GM04503 (cell line): Measurements from ENCODE around the gene SLIT3.

ENCODE experiments used
- DNase-seq: peaks from one replicate; pipeline ENCODE4 v3.0.0-alpha.2; 2012; ENCODE audit warnings: low read depth

Gene SLIT3

DNA sequence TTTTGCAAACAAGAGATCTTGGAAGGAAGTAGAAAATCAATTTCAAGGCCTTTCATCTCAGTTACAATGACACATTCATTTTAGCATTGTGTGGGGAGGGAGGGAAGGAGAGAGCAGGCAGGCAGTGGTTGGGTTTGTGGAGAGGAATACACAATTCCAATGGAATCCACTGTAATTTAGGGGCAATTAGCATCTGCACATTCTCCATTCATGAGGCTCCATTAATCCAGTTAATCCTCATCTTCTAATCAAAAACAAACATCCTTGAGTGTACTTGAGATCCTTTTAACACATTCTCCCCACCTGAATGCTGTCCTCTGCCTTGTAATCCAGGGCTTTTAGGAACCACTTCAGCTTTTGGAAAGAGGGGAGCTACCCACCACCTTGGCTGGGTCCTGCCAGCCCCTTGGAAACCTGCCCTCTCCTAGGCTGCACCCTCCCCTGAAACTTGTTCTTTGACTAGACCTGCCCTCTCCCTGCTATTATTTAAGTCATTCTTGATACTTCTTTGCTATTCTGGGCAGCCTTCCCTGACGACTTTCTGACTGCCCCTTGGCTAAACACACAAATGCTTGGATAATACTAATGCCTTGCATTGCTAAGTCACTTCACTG, 271.2 kb downstream of the SLIT3 start:
- peak; percentile 42 for DNase-seq

DNA sequence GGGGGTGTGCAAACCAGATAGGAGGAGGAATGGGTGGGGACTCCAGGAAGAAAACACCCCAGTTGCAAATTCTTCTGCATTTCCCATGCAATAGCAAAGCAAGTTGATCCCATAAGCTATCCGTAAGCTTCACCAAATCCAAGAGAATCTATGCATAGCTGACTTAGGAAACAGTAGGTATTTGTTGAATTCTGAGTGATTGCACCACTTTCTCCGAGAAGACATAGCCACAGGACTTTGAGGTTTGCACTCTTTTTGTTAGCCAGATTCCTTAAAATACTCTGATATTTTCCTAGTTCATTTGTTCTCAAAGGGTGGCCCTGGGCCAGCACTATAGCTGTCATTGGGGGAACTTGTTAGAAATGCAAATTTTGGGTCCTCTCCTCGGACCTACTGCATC, 271.9 kb downstream of the SLIT3 start:
- no peak for DNase-seq

DNA sequence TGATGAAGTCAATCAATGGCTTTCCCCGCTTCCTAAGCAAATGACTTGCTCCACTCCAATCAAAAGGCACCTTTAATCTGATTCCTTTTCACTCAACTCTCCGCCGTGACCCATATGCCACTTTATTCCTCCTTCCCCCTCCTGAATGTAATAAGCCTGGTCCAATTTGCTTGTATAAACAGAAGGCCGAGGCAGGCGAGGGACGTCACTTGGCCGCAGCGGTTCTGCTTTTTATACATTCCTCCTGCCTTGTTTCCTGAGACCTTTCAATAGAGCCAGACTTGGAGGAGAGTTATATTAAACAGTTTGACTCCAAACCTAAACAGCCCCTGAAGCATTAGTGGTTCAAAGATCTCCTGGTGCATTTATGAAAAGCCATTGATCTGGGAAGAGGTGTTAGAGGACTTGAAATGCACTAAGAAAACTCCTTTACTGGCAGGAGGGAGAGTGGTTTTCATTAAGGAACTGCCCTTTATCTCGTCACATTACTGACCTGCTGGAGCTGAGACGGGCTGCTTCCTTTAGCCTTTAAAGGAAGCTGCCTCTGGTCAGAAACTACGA, 273.4 kb downstream of the SLIT3 start:
- DNase-seq = no peak

DNA sequence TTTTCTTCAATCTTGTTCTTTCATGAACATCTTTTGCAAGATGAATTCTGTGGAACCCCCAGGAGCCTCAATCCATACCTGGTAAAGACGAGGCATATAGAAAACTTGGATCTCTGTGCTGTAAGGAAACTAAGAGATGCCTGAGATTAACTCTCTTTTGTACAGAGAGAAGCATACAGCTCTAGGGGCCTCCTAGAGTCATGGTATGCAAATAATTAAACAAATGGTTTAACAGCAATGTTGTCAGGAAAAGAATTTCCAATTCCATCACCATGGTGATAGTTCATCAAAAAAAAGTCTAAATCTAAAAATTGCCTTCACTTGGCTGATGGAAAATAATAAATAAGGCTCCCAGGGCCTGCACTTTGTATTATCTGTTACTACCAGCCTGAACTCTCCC, 275.4 kb downstream of the SLIT3 start:
- DNase-seq = no peak

DNA sequence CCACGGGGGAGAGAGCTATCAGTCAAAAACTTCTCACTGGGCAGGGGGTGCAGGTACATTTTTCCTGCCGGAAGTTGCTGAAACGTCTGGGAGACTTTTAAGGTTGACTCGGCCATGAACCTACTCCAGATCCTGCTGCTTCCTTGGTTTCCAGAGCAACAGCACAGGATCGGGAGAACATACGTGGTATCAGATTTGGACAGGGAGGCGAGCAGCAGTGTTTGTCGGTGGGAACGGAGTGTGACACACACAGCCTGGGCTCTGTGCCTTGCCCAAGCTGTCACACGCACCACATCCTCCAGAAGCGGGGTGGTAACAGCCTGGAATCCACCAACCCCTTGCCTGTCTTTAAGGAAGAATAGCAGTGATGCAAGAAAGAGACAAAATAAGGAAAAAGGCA, 276.5 kb downstream of the SLIT3 start:
- no peak for DNase-seq

DNA sequence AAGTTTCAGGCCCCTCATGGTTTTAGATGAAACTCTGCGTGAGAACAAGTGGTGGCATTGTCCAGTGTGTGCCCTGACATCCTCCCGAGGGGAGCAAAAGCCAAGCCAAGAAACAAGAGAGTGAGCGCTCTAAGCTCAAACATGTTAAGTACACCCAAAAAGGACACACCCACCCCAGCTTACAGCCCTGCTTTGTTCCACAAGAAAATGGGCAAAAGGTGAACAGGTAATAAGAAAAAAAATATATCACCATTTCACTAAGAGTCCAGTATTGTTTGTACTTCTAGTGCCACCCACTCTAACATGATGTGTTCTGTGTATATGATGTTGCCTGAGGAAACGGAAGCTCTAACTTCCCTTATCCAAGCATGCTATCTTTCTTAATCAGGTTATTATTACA, 278.2 kb downstream of the SLIT3 start:
- no peak for DNase-seq

DNA sequence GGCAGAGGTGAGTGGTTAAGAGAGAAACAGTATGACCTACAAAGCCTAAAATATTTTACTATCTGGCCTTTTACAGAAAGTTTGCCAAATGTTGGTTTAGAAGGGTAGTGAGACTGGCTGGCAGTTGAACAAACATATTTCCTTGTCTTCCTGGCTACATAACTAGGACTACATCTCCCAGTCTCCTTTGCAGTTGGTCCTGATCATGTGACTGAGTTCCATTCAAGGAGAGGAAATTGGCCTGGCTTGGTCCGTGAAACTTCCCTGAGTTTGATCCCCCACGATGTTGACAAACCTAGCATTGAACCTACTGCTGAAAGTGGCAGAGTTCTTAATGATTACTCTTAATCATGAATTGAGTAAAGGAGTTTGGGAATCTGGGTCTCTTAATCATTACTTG, 280.8 kb downstream of the SLIT3 start:
- DNase-seq = no peak

DNA sequence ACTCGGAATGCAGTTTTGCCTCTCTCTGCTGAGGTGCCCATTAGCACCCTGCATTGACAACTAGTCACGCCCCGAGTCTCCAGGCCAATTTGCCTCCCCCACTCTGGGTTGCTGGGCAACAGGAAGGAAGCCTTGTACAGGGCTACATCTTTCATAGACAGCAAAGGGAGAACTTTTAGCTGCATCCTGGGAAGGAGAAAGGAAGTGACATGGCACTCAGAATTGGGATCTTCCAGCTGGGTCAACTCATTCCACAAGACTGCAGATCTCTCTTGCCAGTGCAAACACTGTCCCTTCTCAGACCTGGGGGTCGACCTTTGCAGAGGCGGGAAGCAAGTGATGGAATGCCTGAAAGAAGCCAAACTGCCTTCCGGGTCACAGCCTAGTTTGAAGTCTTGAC, 282.0 kb downstream of the SLIT3 start:
- DNase-seq = no peak

DNA sequence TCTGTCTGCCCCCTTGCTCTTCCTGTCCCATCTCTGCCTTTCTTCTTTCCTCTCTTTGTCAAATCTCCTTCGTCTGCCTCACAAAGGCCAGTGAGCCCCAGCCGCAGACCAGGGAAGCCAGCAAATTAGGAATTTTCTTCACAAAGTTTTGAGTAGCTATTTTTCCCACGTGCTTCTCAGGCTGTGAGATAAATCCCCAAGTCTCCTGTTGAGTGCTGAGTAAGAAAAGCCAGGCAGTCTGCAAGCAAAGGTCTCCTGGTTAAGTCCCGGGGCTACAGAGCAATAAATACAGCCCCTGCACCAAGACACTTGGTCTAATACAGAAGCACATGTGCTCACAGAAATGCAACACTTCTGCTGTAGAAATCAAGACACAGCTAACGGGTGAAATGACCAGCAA, 284.9 kb downstream of the SLIT3 start:
- no peak for DNase-seq

DNA sequence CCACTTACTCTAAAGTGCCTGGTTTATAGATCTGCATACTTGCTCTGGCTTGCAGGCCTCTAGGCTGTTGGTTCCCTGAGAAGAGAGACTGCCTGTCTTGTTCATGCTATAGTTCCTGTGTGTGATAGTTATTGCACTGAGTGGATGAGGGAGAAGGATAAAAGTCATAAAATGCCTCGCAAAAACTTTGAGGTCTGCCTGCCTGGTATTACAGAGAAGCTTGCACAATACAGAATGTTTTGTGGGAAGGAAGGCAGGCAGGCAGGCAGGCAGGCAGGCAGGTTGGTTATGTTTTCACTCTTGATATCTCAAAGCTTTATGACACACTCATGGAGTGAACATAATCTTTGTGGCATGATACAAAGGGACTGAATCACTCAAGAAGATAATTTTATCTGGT, 287.1 kb downstream of the SLIT3 start:
- DNase-seq = no peak

DNA sequence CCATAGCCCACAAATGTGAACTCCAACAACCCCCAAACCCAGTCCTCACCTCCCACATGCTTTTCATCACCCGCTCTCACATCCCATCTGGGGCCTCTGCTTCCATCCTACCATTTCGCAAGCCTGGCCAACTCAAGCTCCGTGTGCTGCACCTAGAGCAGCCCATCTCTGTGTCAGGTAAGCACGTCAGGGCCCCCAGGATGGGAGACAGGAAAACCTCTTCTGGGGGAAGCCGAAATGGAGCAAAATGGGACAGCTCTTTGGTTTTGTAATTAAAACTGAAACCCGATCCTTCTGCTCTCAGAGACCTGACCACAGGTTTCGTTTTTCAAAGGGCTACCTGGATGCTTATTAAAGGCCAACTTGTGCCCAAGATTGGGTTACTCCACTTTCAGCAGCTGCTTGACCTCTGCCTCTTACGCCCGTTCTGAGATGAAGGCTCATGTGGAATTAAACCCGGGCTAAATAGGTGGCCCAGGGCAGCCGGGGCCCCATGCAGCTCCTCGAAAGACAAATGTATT, 287.7 kb downstream of the SLIT3 start:
- DNase-seq = no peak

DNA sequence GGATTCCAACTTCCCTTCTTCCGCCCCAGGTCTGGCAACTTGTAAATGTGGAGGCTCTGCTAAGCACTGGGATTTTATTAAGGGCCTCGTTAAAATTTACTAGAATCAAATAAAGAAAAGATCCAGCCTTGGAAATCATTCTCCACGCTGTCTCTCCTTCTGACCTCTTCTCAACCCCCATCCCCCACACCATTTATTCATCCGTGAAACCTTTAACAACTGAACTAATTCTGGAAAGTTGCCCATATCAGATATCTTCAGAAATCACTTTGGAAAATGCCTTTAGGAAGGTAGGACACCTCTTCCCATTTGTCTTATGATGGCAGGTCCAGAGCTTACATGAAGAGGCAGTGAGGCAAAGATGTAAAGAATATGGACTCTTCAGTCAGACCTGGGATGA, 288.5 kb downstream of the SLIT3 start:
- DNase-seq = no peak

DNA sequence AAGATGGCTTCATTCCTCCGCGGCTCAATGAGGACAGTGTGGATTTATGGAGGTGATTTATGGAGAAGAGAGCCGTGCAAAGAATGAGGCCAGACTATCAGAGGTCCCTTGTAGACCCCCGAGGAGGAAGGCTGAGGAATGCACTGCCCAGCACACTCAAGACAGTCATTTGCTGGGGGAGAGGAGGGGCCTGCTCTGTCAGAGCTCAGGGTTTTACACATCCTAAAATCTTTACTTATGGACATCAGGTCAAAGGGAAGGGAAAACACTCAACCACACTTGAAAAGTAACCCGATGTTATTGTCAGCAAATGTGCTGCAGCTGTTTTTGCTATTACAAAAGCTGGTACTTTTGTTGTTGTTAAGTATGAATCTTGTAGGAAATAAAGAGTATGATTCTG, 289.5 kb downstream of the SLIT3 start:
- no peak for DNase-seq

DNA sequence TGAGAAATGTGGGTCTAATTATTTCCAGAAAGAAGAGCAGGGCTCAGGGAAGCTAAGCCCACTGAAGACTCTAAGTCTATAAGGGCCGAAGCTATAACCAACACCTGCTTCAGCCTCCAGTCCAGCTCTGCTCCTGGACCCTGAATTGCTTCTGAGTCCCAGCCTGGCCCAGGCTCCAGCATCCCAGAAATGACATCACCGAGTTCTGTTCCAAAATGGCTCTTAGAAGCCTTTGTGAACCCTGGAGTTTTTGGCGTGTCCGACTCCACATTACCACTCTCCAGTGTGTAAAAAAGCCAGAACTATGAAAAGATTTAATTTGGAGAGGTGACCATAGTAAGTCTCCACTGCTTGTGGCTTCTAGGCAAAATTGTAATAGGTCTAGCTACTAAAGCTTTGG, 289.9 kb downstream of the SLIT3 start:
- no peak for DNase-seq

DNA sequence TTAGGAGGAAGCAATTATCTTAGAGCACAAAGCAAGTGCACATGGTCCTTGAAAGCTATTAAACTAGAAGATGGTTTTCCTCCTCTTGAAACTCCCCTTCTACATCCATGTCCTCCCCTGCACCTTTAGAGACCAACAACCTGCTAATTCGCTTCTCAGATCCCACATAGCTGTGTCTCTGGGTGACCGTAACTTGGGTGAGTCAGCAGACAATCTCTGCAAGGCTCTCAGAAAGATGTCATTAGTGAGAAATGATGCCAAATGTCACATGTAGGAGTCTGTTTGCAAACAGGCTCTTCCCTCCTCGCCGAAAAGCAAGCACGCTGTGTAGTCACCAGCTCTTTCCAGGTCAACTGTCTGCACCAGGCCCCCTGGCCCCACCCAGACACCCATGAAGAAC, 291.8 kb downstream of the SLIT3 start:
- no peak for DNase-seq

DNA sequence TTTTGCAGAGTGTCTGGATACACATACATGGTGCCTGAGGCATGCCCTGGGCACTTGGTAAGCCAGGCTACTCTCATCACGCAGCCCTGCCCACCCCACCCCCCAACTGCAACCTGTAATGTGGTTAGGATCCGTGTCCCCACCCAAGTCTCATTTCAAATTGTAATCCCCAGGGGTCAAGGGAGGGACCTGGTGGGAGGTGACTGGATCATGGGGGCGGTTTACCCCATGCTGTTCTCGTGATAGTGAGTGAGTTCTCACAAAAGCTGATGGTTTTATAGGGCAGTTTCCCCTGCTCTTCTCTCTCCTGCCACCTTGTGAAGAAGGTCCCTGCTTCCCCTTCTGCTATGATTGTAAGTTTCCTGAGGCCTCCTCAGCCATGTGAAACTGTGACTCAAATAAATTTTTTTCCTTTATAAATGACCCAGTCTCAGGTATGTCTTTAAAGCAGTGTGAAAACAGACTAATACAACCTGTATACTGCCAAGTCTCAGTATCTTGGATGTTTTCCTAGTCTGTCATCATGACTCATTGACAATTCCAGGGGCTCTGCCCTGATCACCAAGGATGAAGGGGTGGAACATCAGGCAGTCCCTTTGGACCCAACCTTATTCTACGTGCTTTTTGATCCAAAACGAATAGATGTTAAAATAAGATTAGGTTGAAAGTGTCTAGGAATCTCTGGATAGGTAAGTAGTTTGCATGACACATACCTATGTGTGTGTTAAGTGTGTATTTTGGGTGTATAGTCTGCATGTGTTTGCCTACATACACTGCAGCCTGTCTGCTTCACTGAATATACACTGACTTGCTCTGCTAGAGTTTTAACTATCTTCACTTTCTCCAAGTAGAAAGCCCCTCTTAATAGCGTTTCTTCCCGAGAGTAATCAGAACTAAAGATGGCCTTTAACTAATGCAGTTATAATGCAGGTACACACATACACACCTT, 293.8 kb downstream of the SLIT3 start:
- DNase-seq = no peak

DNA sequence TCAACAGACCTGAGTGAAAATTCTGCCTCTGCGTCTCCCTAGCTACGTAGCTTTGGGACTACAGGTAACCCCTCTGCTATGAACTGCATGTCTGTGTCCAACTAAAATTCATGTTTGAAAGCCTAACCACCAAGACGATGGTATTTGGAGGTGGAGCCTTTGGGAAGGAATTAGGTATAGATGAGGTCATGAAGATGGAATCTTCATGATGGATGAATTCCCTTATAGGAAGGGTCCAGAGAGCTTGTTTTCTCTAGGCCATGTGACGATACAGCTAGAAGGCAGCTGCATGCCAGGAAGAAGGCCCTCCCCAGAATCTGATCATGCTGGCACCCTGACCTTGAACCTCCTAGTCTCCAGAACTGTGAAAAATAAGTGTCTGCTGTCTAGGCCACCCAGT, 296.4 kb downstream of the SLIT3 start:
- DNase-seq = no peak

DNA sequence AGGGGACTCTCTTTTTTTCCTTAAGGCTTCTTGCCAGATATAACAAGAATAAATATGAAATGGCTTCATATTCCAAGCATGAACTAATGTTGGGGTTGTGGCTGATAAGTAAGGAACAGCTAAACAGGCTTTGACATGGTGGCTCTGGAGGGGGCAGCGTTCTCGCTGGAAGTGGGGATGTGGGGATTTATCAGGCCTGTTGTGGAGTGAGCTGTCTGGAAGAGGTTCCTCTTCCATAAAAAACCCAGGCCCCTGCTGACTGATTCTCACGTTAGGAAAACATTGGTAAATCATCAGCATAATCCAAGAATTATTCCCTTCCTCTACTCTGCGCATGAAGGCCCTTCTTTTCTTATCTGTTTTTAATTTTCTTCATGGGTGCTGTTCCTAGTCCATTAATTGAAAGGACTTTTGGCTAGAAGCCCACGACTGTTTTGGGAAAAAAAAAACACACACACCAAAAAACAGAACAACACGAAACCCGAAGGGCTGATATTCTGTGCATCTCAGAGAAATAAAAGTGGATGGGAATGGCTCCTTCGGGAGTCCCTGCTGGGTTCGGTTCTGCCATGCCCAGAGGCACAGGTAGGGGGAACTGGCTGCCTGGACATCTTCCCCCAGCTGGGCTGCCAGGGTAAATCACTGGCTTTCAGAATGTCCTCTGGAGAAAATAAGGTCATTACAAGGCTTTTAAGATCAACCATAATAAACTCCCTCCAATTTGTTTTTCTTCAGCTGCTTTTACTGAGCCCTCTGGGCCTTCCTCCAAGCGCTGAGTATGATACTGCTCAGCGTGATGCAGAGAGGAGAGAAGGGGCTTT, 297.0 kb downstream of the SLIT3 start:
- no peak for DNase-seq

DNA sequence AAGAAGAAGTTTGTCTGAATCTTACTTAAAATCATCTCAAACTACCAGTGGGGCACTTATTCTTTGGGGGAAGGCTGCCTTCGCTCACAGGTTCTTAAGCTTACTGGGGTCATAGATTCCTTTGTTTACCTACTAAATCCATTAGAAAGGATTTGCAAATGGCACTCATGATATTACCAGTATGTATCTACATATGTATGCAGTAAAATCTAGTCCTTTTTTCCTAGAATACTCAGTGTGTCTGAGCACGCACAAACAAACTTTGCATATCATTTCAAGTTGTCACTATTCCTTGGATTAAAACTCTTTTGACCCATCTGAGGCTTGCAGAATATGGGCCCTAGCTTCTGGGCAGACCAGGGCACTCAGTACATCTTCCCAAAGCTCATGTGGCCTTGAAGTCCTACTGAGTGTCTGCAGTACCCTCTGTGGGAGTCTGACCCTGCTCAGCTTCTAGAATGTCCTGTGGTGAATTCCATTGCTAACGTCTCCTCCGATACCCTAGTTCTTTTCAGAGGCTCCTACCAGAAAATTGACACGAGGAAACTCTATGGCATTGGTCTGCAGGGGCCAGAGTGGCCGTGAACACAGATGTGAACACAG, 297.9 kb downstream of the SLIT3 start:
- no peak for DNase-seq

DNA sequence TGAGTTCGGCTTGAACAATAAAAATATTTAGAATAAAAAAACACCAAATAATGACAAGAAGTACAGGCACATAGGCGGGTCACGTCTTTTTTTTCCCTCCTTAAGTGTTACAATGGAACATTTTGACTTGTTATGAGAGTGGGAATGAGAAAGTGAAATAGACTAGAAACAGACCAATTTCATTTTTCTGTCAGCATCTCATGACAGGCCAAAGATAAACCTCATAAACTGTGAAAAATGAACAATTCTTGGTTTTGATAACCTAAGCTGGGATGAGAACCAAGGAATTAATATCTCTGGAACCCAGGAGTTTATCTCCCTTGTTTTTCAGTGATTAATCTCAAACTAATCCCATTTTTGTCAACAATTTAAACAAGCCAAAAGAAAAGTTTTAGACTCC, 299.5 kb downstream of the SLIT3 start:
- DNase-seq = no peak

DNA sequence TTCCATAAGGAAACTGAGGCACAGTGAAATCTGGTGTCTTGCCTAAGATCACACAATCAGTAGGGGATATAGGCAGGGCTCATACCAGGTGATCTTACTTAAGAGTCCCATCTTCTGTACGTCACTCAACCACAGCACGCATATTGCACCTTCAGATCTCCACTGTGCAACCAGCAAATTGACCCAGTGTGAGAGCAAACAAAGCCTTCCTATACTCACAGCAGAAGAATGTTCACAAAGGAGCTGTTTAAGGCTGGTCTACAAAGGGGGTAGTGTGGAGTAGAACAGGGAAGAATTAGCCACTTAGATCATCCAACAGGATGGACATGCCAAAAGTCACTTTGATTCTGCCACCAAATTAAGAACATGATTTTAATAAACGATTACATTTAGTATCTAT, 305.9 kb downstream of the SLIT3 start:
- no peak for DNase-seq

DNA sequence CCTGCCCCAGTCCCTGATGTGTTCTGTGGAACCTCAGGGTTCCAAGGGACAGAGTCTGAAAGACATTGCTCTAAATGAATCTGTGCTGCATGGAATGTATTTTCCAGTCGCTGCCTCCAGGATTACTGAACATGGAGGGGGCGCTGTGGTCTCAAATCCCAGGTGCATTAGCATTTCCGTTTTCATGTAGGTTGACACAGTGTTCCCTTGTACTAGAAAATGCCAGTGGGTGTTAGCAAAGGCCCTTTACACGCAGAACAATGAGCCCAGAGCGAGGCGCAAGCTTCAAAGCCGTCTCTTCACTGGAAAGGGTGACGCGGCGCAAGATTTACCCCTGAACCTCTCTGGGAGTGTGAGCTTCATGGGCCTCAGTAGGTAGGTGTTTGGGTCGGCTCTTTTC, 308.3 kb downstream of the SLIT3 start:
- DNase-seq = no peak
